CD4-positive, alpha-beta memory T cell (primary cell): ENCODE data around the gene FAM222A. TPM values are rescaled to one million over a fixed set of nuclear protein-coding genes. Genes with fewer than 3 reads are reported as not detected.

ENCODE experiments used
- CTCF ChIA-PET: fragments of 350-600 bp; sonication (Branson Sonifier 250); formaldehyde crosslinking; loops from one replicate; lab custom pipeline; 2021; ENCODE audit warnings: inconsistent platforms; ENCODE audit not compliant: partially characterized antibody; lab: Charles Lee
- POLR2A ChIA-PET: fragments of 350-600 bp; sonication (Branson Sonifier 250); formaldehyde crosslinking; loops from one replicate; lab custom pipeline; 2021; ENCODE audit not compliant: partially characterized antibody; lab: Charles Lee
- DNase-seq, 5 donors: peaks; one replicate each; pipeline versions ENCODE4 v3.0.0 to v3.0.0-alpha.2; 2020 to 2022; ENCODE audit warnings: mixed read lengths in 1 of 5
- H3K27ac ChIP-seq: one replicate; pipeline ENCODE4 v1.7.0; 2013; ENCODE audit warnings: low read depth, low read length
- H3K27me3 ChIP-seq: 2 replicates; pipeline ENCODE4 v1.7.0; 2013; ENCODE audit warnings: mild to moderate bottlenecking, low read length, moderate library complexity; ENCODE audit not compliant: insufficient read depth
- H3K36me3 ChIP-seq: 2 replicates; pipeline ENCODE4 v1.7.0; 2013; ENCODE audit warnings: mild to moderate bottlenecking, low read length, moderate library complexity; ENCODE audit not compliant: insufficient read depth
- H3K4me1 ChIP-seq: 2 replicates; pipeline ENCODE4 v1.7.0; 2013; ENCODE audit warnings: mild to moderate bottlenecking, low read length, moderate library complexity; ENCODE audit not compliant: insufficient read depth
- H3K4me3 ChIP-seq, 2 donors: one replicate each; pipeline ENCODE4 v1.7.0; 2013; ENCODE audit warnings: low read length in 2 of 2, mild to moderate bottlenecking in 1 of 2
- H3K9me3 ChIP-seq, 2 donors: one replicate each; pipeline ENCODE4 v1.7.0; 2013; ENCODE audit warnings: low read length in 2 of 2, control low read depth in 1 of 2; ENCODE audit not compliant: control insufficient read depth in 1 of 2
- H3K27ac Mint-ChIP-seq, 7 donors: one replicate each; pipeline ENCODE4 v1.8.0; 2020 to 2021; ENCODE audit warnings: mixed read lengths in 7 of 7, mild to moderate bottlenecking in 6 of 7, inconsistent platforms in 3 of 7, moderate library complexity in 3 of 7
- H3K27me3 Mint-ChIP-seq, 2 donors: one replicate each; pipeline ENCODE4 v1.8.0; 2020 to 2021; ENCODE audit warnings: mixed read lengths in 2 of 2
- H3K36me3 Mint-ChIP-seq, 2 donors: one replicate each; pipeline ENCODE4 v1.8.0; 2020 to 2021; ENCODE audit warnings: mixed read lengths in 2 of 2, inconsistent platforms in 1 of 2, mild to moderate bottlenecking in 1 of 2
- H3K4me1 Mint-ChIP-seq, 4 donors: one replicate each; pipeline ENCODE4 v1.8.0; 2020 to 2021; ENCODE audit warnings: mixed read lengths in 4 of 4, mild to moderate bottlenecking in 1 of 4
- H3K4me3 Mint-ChIP-seq, 8 donors: one replicate each; pipeline ENCODE4 v1.8.0; 2020 to 2021; ENCODE audit warnings: mixed read lengths in 8 of 8, mild to moderate bottlenecking in 7 of 8, moderate library complexity in 6 of 8, inconsistent platforms in 3 of 8
- H3K9me3 Mint-ChIP-seq, 8 donors: one replicate each; pipeline ENCODE4 v1.8.0; 2020 to 2021; ENCODE audit warnings: mixed read lengths in 8 of 8, mild to moderate bottlenecking in 5 of 8, inconsistent platforms in 3 of 8, moderate library complexity in 1 of 8
- intact Hi-C: fragments of 100-400 bp; cut with micrococcal nuclease; formaldehyde crosslinking; loops from one replicate; pipeline ENCODE4 v1.15.1; 2023
- polyA plus RNA-seq, 2 donors: library from polyadenylated mRNA; unstranded; fragments of 300-500 nt; fragmentation: Illumina TruSeq; gene quantifications; one replicate each; pipeline ENCODE4 v1.2.3, GENCODE V29; 2021
- total RNA-seq, 2 experiments: library from RNA; stranded (reverse); gene quantifications; one replicate each; pipeline ENCODE4 v1.2.3, GENCODE V29; 2021

Gene FAM222A
- total and polyA plus RNA-seq, 4 experiments from 2014 or later: 0.25 to 0.69 (median 0.55) TPM; not detected in 1

GRCh38 chr12:109707470-109707821, 6.2 kb upstream of the FAM222A start:
- peaks cover 14 to 24% of the 10 kb centered on the region in 2 donors for H3K27me3 Mint-ChIP-seq

GRCh38 chr12:109708939-109709338, 4.7 kb upstream of the FAM222A start:
- ChIA-PET POLR2A (no interaction called here), CTCF (no interaction called here)

More at GRCh38 chr12:109707470-109707821, 6.2 kb upstream of the FAM222A start:
- H3K27me3 ChIP-seq: peaks cover 3% of the 10 kb centered on the region
- no peaks in the 10 kb centered on the region for H3K36me3 ChIP-seq
- no peak for DNase-seq
- peaks cover 0 to 2% (median 0%) of the 10 kb centered on the region in 8 donors for H3K9me3 Mint-ChIP-seq
- no peaks in the 10 kb centered on the region for H3K4me1 ChIP-seq
- no peak overlapping the region for H3K27ac ChIP-seq
- CTCF ChIA-PET: no interaction called here
- H3K27ac Mint-ChIP-seq: no peak overlapping the region
- H3K9me3 ChIP-seq: no peaks in the 10 kb centered on the region
- intact Hi-C loops: no loop called here
- H3K4me3 ChIP-seq: no peak overlapping the region
- POLR2A ChIA-PET: no interaction called here
- H3K36me3 Mint-ChIP-seq: no peaks in the 10 kb centered on the region
- peaks cover 0 to 1% (median 0%) of the 10 kb centered on the region in 4 donors for H3K4me1 Mint-ChIP-seq
- H3K4me3 Mint-ChIP-seq: no peak overlapping the region

GRCh38 chr12:109709401-109709991, 4.1 kb upstream of the FAM222A start:
- Histone ChIP-seq H3K4me3 (no peak overlapping the region), H3K4me1 (peaks cover 4% of the 10 kb centered on the region), H3K9me3 (no peaks in the 10 kb centered on the region), H3K36me3 (no peaks in the 10 kb centered on the region), H3K27ac (no peak overlapping the region), H3K27me3 (peaks cover 7% of the 10 kb centered on the region)
- peaks cover 0 to 6% (median 1%) of the 10 kb centered on the region in 4 donors for H3K4me1 Mint-ChIP-seq
- no peak overlapping the region for H3K4me3 Mint-ChIP-seq
- POLR2A ChIA-PET: no interaction called here
- intact Hi-C loops: no loop called here
- no peak overlapping the region for H3K27ac Mint-ChIP-seq
- peaks cover 0 to 2% (median 0%) of the 10 kb centered on the region in 8 donors for H3K9me3 Mint-ChIP-seq
- H3K36me3 Mint-ChIP-seq: no peaks in the 10 kb centered on the region
- H3K27me3 Mint-ChIP-seq: peaks cover 8 to 24% of the 10 kb centered on the region in 2 donors
- CTCF ChIA-PET: no interaction called here
- no peak for DNase-seq

More at GRCh38 chr12:109708939-109709338, 4.7 kb upstream of the FAM222A start:
- peaks cover 9 to 24% of the 10 kb centered on the region in 2 donors for H3K27me3 Mint-ChIP-seq
- H3K9me3 ChIP-seq: no peaks in the 10 kb centered on the region
- peaks cover 4% of the 10 kb centered on the region for H3K4me1 ChIP-seq
- H3K4me1 Mint-ChIP-seq: peaks cover 0 to 6% (median 1%) of the 10 kb centered on the region in 4 donors
- H3K27ac ChIP-seq: no peak overlapping the region
- no peaks in the 10 kb centered on the region for H3K36me3 ChIP-seq
- no peak overlapping the region for H3K27ac Mint-ChIP-seq
- H3K4me3 Mint-ChIP-seq: peak overlapping the region in 1 of 8 donors; percentile 83
- H3K4me3 ChIP-seq: no peak overlapping the region
- H3K27me3 ChIP-seq: peaks cover 7% of the 10 kb centered on the region
- H3K36me3 Mint-ChIP-seq: no peaks in the 10 kb centered on the region
- H3K9me3 Mint-ChIP-seq: peaks cover 0 to 2% (median 0%) of the 10 kb centered on the region in 8 donors
- intact Hi-C loops: no loop called here
- DNase-seq: no peak

GRCh38 chr12:109710205-109710746, 3.3 kb upstream of the FAM222A start:
- H3K4me3 Mint-ChIP-seq: no peak overlapping the region
- intact Hi-C loops: loop anchor here (5.0 kb wide), 2 partner anchors 233 to 692 kb away; partner anchors contain the start of genes ANAPC7, KCTD10 and UBE3B
- peaks cover 0 to 6% (median 1%) of the 10 kb centered on the region in 4 donors for H3K4me1 Mint-ChIP-seq
- DNase-seq: no peak
- no peaks in the 10 kb centered on the region for H3K36me3 Mint-ChIP-seq
- Histone ChIP-seq H3K27me3 (peaks cover 13% of the 10 kb centered on the region), H3K9me3 (no peaks in the 10 kb centered on the region), H3K36me3 (no peaks in the 10 kb centered on the region), H3K4me3 (no peak overlapping the region), H3K4me1 (peaks cover 12% of the 10 kb centered on the region), H3K27ac (no peak overlapping the region)
- ChIA-PET CTCF (no interaction called here), POLR2A (no interaction called here)
- H3K9me3 Mint-ChIP-seq: peaks cover 0 to 2% (median 0%) of the 10 kb centered on the region in 8 donors
- peaks cover 8 to 21% of the 10 kb centered on the region in 2 donors for H3K27me3 Mint-ChIP-seq
- no peak overlapping the region for H3K27ac Mint-ChIP-seq

DNA sequence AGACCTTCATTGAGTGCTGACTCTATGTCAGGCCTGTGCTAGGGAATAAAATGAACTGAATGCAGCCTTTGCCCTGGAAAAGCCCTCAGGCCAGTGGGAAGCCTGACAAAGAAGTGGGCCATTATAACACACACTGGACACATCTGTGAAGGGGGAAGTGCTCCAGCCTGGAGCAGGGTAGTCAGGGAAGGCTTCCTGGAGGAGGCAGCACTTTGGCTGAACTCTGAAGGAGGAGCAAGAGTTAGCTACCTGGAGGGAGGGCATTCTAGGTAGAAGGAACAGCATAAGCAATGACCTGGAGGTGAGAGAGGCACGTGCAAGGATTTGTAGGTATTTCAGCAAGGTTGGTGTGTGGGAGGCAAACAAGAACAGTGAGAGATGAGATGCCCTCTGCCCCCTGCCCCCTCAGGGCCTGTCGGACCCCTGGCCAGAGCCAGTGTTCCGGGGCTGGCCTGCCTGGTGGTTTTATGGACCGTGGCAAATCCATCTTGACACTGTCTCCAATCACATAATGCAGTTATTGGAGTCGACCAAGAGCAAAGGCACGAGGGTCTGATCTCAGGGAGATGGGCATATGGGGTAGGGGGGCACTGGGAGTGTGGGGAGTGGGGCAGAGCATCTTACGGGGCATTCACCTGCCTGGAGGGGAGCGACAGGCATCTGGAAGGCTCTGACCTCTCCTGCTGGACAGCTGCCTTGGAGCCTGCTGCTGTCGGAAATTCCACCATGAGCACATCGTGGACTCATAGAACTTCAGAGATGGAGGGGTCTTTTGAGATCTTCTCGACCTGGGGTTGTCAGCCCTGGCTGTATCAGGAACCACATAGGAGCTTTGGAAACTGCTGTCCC, 2.7 kb upstream of the FAM222A start:
- Mint-ChIP-seq H3K9me3 (peaks cover 0 to 2% (median 0%) of the 10 kb centered on the region in 8 donors), H3K27me3 (peaks cover 8 to 19% of the 10 kb centered on the region in 2 donors), H3K4me3 (peak overlapping the region in 1 of 8 donors; percentile 27), H3K27ac (peak overlapping the region in 1 of 7 donors; percentile 36), H3K36me3 (no peaks in the 10 kb centered on the region), H3K4me1 (peaks cover 0 to 6% (median 1%) of the 10 kb centered on the region in 4 donors)
- Histone ChIP-seq H3K36me3 (no peaks in the 10 kb centered on the region), H3K4me3 (no peak overlapping the region), H3K4me1 (peaks cover 12% of the 10 kb centered on the region), H3K27ac (no peak overlapping the region), H3K9me3 (no peaks in the 10 kb centered on the region), H3K27me3 (peaks cover 13% of the 10 kb centered on the region)
- ChIA-PET POLR2A (no interaction called here), CTCF (no interaction called here)
- intact Hi-C loops: loop anchor here (5.0 kb wide), 2 partner anchors 234 to 691 kb away; partner anchors contain the start of genes ANAPC7, KCTD10 and UBE3B
- no peak for DNase-seq

DNA sequence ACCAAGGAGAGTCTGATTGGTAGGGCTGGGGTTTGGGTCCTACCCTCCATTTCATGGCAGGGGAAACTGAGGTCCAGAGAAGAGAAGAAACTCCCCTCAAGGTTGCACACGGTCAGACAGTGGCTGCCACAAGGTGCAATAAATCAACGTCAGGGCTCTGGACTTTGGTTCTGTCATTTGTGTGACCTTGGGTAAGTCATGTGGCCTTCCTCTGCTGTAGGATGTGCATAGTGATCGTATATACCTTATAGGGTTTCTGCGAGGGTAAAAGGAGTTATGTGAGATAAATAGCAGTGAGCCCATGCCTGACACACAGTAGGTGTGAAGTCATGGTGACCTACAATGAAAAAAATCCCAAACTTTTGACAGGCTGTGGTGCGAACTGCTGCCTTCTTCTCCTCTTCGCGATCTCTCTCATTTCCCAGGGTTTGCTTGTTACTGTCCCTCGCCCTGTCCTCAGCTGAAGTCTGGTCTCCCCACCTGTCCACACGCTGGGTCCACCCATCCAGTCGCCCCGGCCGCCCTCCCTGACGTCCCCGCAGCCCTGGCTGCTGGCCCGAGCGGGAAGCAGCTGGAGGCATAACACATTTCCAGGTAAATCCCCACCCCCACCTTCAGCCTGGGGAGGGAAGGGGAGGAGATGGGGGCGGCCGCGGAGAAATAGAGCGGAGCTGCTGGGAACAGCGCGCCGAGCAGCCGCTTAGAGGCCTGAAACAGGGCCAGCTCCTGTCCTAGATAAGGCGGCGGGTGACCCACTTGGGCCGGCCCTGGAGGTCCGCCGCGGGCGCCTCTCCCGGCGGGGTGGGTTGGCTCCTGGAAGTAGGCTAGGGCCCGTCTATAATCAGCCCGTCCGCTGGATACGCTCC, 1.8 kb upstream of the FAM222A start:
- H3K4me1 Mint-ChIP-seq: peaks cover 0 to 6% (median 1%) of the 10 kb centered on the region in 4 donors
- POLR2A ChIA-PET: no interaction called here
- H3K36me3 Mint-ChIP-seq: no peaks in the 10 kb centered on the region
- DNase-seq: no peak
- H3K27me3 ChIP-seq: peaks cover 13% of the 10 kb centered on the region
- H3K4me1 ChIP-seq: peaks cover 12% of the 10 kb centered on the region
- H3K4me3 Mint-ChIP-seq: no peak overlapping the region
- no peaks in the 10 kb centered on the region for H3K36me3 ChIP-seq
- H3K4me3 ChIP-seq: no peak overlapping the region
- intact Hi-C loops: loop anchor here (2.0 to 5.0 kb wide), 3 partner anchors 235 to 690 kb away; partner anchors contain the start of genes ANAPC7, ANKRD13A, KCTD10 and UBE3B
- no peaks in the 10 kb centered on the region for H3K9me3 ChIP-seq
- H3K27me3 Mint-ChIP-seq: peaks cover 8 to 15% of the 10 kb centered on the region in 2 donors
- no peak overlapping the region for H3K27ac ChIP-seq
- H3K9me3 Mint-ChIP-seq: peaks cover 0 to 2% (median 0%) of the 10 kb centered on the region in 8 donors
- CTCF ChIA-PET: no interaction called here
- peak overlapping the region in 2 of 7 donors; percentile 47 to 66 for H3K27ac Mint-ChIP-seq
